Mesothelial cell of epicardium (in vitro differentiated cells): Measurements from ENCODE around the gene NAPEPLD. TPM values are rescaled to one million over a fixed set of nuclear protein-coding genes. Genes with fewer than 3 reads are reported as not detected.

Experiments
- DNase-seq, 2 experiments: peaks; one replicate each; pipeline ENCODE4 v3.0.0; 2021; ENCODE audit warnings: low spot score in 2 of 2; ENCODE audit not compliant: unreplicated experiment in 2 of 2
- H3K27ac Mint-ChIP-seq: 2 replicates; pipeline ENCODE4 v1.8.0; 2021; ENCODE audit warnings: mixed read lengths
- H3K27me3 Mint-ChIP-seq: 2 replicates; pipeline ENCODE4 v1.8.0; 2021; ENCODE audit warnings: low read depth, mixed read lengths
- H3K36me3 Mint-ChIP-seq: 2 replicates; pipeline ENCODE4 v1.8.0; 2021; ENCODE audit warnings: mixed read lengths
- H3K4me1 Mint-ChIP-seq: 2 replicates; pipeline ENCODE4 v1.8.0; 2021; ENCODE audit warnings: mixed read lengths
- H3K4me3 Mint-ChIP-seq: 2 replicates; pipeline ENCODE4 v1.8.0; 2021; ENCODE audit warnings: mild to moderate bottlenecking, moderate library complexity, mixed read lengths
- H3K9me3 Mint-ChIP-seq: 2 replicates; pipeline ENCODE4 v1.8.0; 2021; ENCODE audit warnings: mixed read lengths
- total RNA-seq: library from RNA; stranded (reverse); gene quantifications from 3 replicates; pipeline ENCODE4 v1.2.1, GENCODE V29; 2021
- TF ChIP-seq, protein P1 (sequence below): fragments of 200-600 bp; sonication (generic); IDR thresholded peaks from one replicate; pipeline ENCODE4 v1.5.0; 2021; ENCODE audit warnings: antibody characterized with exemption; ENCODE audit not compliant: unreplicated experiment

Gene NAPEPLD
- total RNA-seq, 1 donor from 2014 or later, result 17.5 TPM

DNA sequence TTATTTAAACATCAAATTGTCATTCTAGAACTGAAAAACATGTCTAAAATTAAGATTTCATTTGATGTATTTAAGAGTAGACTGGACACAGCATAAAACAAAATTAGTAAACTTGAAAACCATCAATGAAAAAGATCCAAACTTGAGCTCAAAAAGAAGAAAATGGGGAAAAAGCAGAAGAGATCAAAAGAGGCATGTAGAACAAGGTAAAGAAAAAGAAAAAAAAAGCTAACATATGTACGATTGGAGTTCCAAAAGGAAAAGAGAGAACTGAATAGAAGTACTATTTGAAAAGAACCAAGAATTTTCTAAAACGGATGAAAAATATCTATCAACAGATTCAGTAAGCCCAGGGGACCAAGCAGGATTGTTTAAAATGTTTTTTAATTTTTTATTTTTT, 77.9 kb downstream of the NAPEPLD start:
- Mint-ChIP-seq H3K9me3 (peaks cover 12% of the 10 kb centered on the region), H3K4me3 (no peak overlapping the region), H3K4me1 (peaks cover 16% of the 10 kb centered on the region), H3K36me3 (no peaks in the 10 kb centered on the region), H3K27me3 (no peaks in the 10 kb centered on the region), H3K27ac (no peak overlapping the region)
- TF ChIP-seq, protein P1, sequence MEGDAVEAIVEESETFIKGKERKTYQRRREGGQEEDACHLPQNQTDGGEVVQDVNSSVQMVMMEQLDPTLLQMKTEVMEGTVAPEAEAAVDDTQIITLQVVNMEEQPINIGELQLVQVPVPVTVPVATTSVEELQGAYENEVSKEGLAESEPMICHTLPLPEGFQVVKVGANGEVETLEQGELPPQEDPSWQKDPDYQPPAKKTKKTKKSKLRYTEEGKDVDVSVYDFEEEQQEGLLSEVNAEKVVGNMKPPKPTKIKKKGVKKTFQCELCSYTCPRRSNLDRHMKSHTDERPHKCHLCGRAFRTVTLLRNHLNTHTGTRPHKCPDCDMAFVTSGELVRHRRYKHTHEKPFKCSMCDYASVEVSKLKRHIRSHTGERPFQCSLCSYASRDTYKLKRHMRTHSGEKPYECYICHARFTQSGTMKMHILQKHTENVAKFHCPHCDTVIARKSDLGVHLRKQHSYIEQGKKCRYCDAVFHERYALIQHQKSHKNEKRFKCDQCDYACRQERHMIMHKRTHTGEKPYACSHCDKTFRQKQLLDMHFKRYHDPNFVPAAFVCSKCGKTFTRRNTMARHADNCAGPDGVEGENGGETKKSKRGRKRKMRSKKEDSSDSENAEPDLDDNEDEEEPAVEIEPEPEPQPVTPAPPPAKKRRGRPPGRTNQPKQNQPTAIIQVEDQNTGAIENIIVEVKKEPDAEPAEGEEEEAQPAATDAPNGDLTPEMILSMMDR, result no peak
- no peak for DNase-seq

GRCh38 chr7:103068414-103069403, 80.2 kb downstream of the NAPEPLD start:
- TF ChIP-seq, protein P1, result no peak
- Mint-ChIP-seq H3K4me1 (peaks cover 1% of the 10 kb centered on the region), H3K27ac (no peak overlapping the region), H3K36me3 (no peaks in the 10 kb centered on the region), H3K9me3 (peaks cover 12% of the 10 kb centered on the region), H3K4me3 (no peak overlapping the region), H3K27me3 (no peaks in the 10 kb centered on the region)
- no peak for DNase-seq

- no peak overlapping the region for H3K27ac Mint-ChIP-seq
- DNase-seq, result no peak
- H3K4me3 Mint-ChIP-seq, result no peak overlapping the region
Observed at GRCh38 chr7:103065667-103066066, 83.2 kb downstream of the NAPEPLD start.

GRCh38 chr7:103063895-103064294, 85.0 kb downstream of the NAPEPLD start:
- no peak overlapping the region for H3K4me3 Mint-ChIP-seq
- H3K4me1 Mint-ChIP-seq, result peaks cover 2% of the 10 kb centered on the region
- DNase-seq, result no peak
- H3K27ac Mint-ChIP-seq, result no peak overlapping the region
- TF ChIP-seq, protein P1, result no peak
- no peaks in the 10 kb centered on the region for H3K36me3 Mint-ChIP-seq
- H3K9me3 Mint-ChIP-seq, result peaks cover 12% of the 10 kb centered on the region
- no peaks in the 10 kb centered on the region for H3K27me3 Mint-ChIP-seq

More at GRCh38 chr7:103065667-103066066, 83.2 kb downstream of the NAPEPLD start:
- peaks cover 12% of the 10 kb centered on the region for H3K9me3 Mint-ChIP-seq
- no peaks in the 10 kb centered on the region for H3K27me3 Mint-ChIP-seq
- H3K4me1 Mint-ChIP-seq, result peaks cover 2% of the 10 kb centered on the region
- H3K36me3 Mint-ChIP-seq, result no peaks in the 10 kb centered on the region
- TF ChIP-seq, protein P1, result peak; percentile 36

- Mint-ChIP-seq H3K9me3 (no peaks in the 10 kb centered on the region), H3K4me1 (peaks cover 2% of the 10 kb centered on the region), H3K27ac (no peak overlapping the region), H3K36me3 (no peaks in the 10 kb centered on the region), H3K27me3 (no peaks in the 10 kb centered on the region), H3K4me3 (no peak overlapping the region)
- TF ChIP-seq, protein P1, result no peak
- no peak for DNase-seq
Observed at GRCh38 chr7:103059471-103059870, 89.4 kb downstream of the NAPEPLD start.
